Endothelial cell of umbilical vein (primary cell): ENCODE results near the gene SETBP1.

ENCODE experiments used
- CTCF ChIP-seq, 2 donors: IDR thresholded peaks; 1 replicate in 1 of 2; 2 replicates in 1 of 2; pipeline ENCODE4 v1.5.1; 2011; ENCODE audit warnings: low read length in 2 of 2, mild to moderate bottlenecking in 2 of 2, moderate library complexity in 2 of 2, control low read depth in 1 of 2, inconsistent platforms in 1 of 2, low read depth in 1 of 2; ENCODE audit not compliant: insufficient read depth in 1 of 2; ENCODE audit errors: extremely low read depth in 1 of 2
- JUN ChIP-seq: IDR thresholded peaks from 2 replicates; pipeline ENCODE4 v1.6.1; 2011; ENCODE audit warnings: borderline replicate concordance, low read depth; ENCODE audit not compliant: insufficient read length, insufficient read depth
- MYC ChIP-seq: IDR thresholded peaks from one replicate; pipeline ENCODE4 v1.6.1; 2011; ENCODE audit warnings: mild to moderate bottlenecking, low read depth, low read length
- POLR2A ChIP-seq: IDR thresholded peaks from 2 replicates; pipeline ENCODE4 v1.6.1; 2012; ENCODE audit warnings: low read depth, mild to moderate bottlenecking, control low read depth, low read length
- POLR2AphosphoS5 ChIP-seq: IDR thresholded peaks from 2 replicates; pipeline ENCODE4 v1.6.1; 2012; ENCODE audit warnings: low read depth, mild to moderate bottlenecking, control low read depth, low read length, moderate library complexity; ENCODE audit not compliant: insufficient read depth

- TF ChIP-seq CTCF (IDR thresholded peaks at IDR 0.05; ENCODE audit: extremely low read depth in 1 of 2, insufficient read depth in 1 of 2, low read depth in 1 of 2, low read length in 2 of 2) (no peak), POLR2AphosphoS5 (no peak), JUN (no peak), POLR2A (no peak), MYC (no peak)
Observed at GRCh38 chr18:44857081-44857480, 176.4 kb downstream of the SETBP1 start.
